ENCODE results near the gene PRSS21.

PRSS21 gene

DNA sequence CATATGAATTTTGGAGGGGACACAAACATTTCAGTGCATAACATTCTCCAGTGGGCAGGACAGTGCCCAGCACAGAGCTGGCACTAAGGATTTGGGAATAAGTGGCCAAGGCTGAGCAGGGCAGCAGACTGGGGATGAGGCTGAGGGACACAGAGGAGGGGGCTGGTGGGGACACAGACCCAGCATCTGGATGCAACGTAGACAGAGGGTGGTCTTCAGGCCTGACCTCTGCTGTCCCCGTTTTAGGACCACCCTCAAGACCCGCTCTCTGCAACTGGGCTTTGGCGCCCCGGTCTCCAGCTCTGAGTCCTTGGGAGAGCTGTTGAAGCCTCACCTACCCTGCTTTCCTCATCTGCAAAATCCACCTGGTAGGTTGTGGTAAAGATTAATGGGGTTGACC is 26.4 kb upstream of the PRSS21 start:
- no peak for DNase-seq (ENCODE audit: extremely low spot score)
- no peak for TF ChIP-seq CTCF (IDR thresholded peaks at IDR 0.05; ENCODE audit: control extremely low read depth, extremely low read depth, low read depth, missing control alignments)
- ChIA-PET CTCF (interaction anchor here (0.6 to 2.2 kb wide), 3 partner anchors 10 to 96 kb away, joined by 3 to 6 read pairs (median 4); no protein-coding TSS in a partner anchor), POLR2A (interaction anchor here (0.5 to 0.8 kb wide), 2 partner anchors 92 to 589 kb away, joined by 3 to 8 read pairs; no protein-coding TSS in a partner anchor)

DNA sequence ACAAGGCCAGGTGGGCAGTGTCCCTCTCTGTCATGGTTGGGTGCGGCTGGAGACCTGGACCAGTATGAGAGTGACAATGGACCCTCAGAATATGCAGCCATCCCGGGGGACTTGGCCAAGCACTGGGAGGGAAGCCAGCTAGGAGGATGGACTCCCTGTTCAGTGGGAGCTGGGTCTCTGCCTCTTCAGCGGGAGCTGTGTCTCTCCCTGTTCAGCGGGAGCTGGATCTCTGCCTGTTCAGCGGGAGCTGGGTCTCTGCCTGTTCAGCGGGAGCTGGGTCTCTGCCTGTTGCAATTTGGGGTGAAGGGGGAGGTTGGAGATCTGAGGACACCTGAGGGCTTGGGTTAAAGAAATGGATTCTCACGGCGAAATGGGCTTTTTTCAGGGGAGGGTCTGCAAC is 25.9 kb upstream of the PRSS21 start:
- ChIA-PET POLR2A (no interaction called here), CTCF (interaction anchor here (1.0 to 2.2 kb wide), 3 partner anchors 9 to 77 kb away, joined by 3 to 6 read pairs (median 4); no protein-coding TSS in a partner anchor)
- no peak for DNase-seq (ENCODE audit: extremely low spot score)
- TF ChIP-seq CTCF (IDR thresholded peaks at IDR 0.05; ENCODE audit: control extremely low read depth, extremely low read depth, low read depth, missing control alignments): no peak

- ChIA-PET POLR2A (no interaction called here), CTCF (no interaction called here)
- TF ChIP-seq CTCF (IDR thresholded peaks at IDR 0.05; ENCODE audit: control extremely low read depth, extremely low read depth, low read depth, missing control alignments): no peak
- no peak for DNase-seq (ENCODE audit: extremely low spot score)
Observed at GRCh38 chr16:2792940-2793339, 24.1 kb upstream of the PRSS21 start.

DNA sequence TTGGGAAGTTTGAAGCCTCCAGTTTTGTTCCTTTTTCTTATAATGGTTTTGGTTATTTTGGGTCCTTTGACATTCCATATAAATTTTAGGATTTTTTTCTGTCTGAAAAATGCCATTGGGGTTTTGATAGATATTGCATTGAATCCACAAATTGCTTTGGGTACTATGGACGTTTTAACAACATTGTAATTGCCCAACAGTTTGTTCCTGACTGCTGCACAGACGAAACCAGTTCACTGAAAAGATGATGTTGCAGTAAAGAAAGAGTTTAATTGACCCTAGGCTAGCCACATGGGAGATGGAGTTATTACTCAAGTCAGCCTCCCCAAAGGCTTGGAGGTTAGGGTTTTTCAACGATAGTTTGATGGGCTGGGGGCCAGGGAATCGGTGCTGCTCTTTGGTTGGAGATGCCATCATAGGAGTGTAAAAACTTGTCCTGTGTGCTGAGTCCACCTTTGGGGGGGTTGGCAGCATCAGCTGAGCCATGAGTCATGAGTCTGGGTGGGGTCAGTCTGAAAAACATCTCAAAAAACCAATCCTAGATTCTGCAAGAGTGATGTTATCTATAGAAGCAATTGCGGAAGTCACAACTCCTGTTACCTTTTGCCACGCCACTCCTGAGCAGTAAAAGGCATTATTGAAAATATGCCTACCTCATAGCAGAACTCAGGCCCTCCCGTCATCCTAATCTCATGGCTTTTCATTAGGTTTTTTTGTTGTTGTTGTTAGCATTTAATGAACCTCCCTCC is 21.5 kb upstream of the PRSS21 start:
- CTCF ChIA-PET: no interaction called here
- DNase-seq (ENCODE audit: extremely low spot score): no peak
- TF ChIP-seq CTCF (IDR thresholded peaks at IDR 0.05; ENCODE audit: control extremely low read depth, extremely low read depth, low read depth, missing control alignments): no peak
- POLR2A ChIA-PET: no interaction called here

DNA sequence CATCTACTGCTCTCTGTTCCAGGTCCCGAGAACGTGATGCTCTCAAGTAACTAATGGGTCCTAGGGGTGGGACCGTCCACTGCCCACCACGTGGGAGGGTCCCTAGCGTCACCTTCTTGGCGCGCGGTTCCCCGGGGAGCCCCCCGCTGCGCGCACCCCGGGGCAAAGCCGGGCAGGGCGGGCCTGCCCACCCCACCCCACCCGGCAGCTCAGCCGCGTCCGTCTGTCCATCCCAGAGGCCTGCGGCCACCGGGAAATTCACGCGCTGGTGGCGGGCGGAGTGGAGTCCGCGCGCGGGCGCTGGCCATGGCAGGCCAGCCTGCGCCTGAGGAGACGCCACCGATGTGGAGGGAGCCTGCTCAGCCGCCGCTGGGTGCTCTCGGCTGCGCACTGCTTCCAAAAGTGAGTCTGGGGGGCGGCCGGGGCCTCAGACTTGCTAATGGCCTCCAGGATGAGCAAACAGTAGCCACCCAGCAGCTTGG is 18.3 kb upstream of the PRSS21 start:
- DNase-seq (ENCODE audit: extremely low spot score): no peak
- ChIA-PET CTCF (interaction anchor here (1.3 kb wide), 1 partner anchor 69 kb away, joined by 4 read pairs; no protein-coding TSS in a partner anchor), POLR2A (no interaction called here)

More for the DNA sequence above, 18.3 kb upstream of the PRSS21 start:
- no peak for TF ChIP-seq CTCF (IDR thresholded peaks at IDR 0.05; ENCODE audit: control extremely low read depth, extremely low read depth, low read depth, missing control alignments)

Measured in GM10248 (cell line).